ENCODE measurements around the gene SPATC1L.

Gene SPATC1L

GRCh38 chr21:46215436-46216131 is 31.3 kb upstream of the SPATC1L start:
- DNase-seq (ENCODE audit: low read depth in 2 of 2): no peak

GRCh38 chr21:46214478-46215340 is 30.4 kb upstream of the SPATC1L start:
- no peak for DNase-seq (ENCODE audit: low read depth in 2 of 2)

GRCh38 chr21:46213620-46214286 is 29.5 kb upstream of the SPATC1L start:
- DNase-seq (ENCODE audit: low read depth in 2 of 2): no peak

- no peak for DNase-seq (ENCODE audit: low read depth in 2 of 2)
Measured at GRCh38 chr21:46212721-46213484, 28.6 kb upstream of the SPATC1L start.

- no peak for DNase-seq (ENCODE audit: low read depth in 2 of 2)
Measured at GRCh38 chr21:46211786-46212720, 27.8 kb upstream of the SPATC1L start.

- no peak for DNase-seq (ENCODE audit: low read depth in 2 of 2)
Measured at GRCh38 chr21:46211376-46211775, 27.1 kb upstream of the SPATC1L start.

GRCh38 chr21:46210378-46211136 is 26.3 kb upstream of the SPATC1L start:
- no peak for DNase-seq (ENCODE audit: low read depth in 2 of 2)

- DNase-seq (ENCODE audit: low read depth in 2 of 2): no peak
Measured at GRCh38 chr21:46208761-46209721, 24.8 kb upstream of the SPATC1L start.

GRCh38 chr21:46207920-46208591 is 23.8 kb upstream of the SPATC1L start:
- DNase-seq (ENCODE audit: low read depth in 2 of 2): no peak

- no peak for DNase-seq (ENCODE audit: low read depth in 2 of 2)
Measured at GRCh38 chr21:46207006-46207919, 23.0 kb upstream of the SPATC1L start.

GRCh38 chr21:46206163-46207005 is 22.1 kb upstream of the SPATC1L start:
- DNase-seq (ENCODE audit: low read depth in 2 of 2): no peak

- DNase-seq (ENCODE audit: low read depth in 2 of 2): no peak
Measured at GRCh38 chr21:46205766-46206162, 21.5 kb upstream of the SPATC1L start.

- DNase-seq (ENCODE audit: low read depth in 2 of 2): no peak
Measured at GRCh38 chr21:46205166-46205565, 20.9 kb upstream of the SPATC1L start.

GRCh38 chr21:46203203-46203600 is 18.9 kb upstream of the SPATC1L start:
- no peak for DNase-seq (ENCODE audit: low read depth in 2 of 2)

- no peak for DNase-seq (ENCODE audit: low read depth in 2 of 2)
Measured at GRCh38 chr21:46202592-46203202, 18.4 kb upstream of the SPATC1L start.

Data from stimulated activated CD8-positive, alpha-beta memory T cell treated with anti-CD3 and anti-CD28 coated beads, Interleukin-2, amount 100 ng/mL, for 1 hour (primary cell).